MCF 10A (cell line): ENCODE measurements around the gene KRTAP21-3. TPM values are rescaled to one million over a fixed set of nuclear protein-coding genes. Genes with fewer than 3 reads are reported as not detected.

Experiments
- BruUV-seq: library from RNA; stranded (reverse); fragments of 400-500 nt; replicated peaks from 2 replicates; lab custom pipeline; 2021; lab: Mats Ljungman, UMichigan
- CTCF ChIA-PET: fragments of 300-600 bp; sonication (Branson Sonifier 250); formaldehyde crosslinking; extraction: SDS; loops from one replicate; lab custom pipeline; 2021; ENCODE audit warnings: antibody characterized with exemption, inconsistent platforms; lab: Yijun Ruan, JAX
- POLR2A ChIA-PET: fragments of 300-600, 350-650 bp; sonication (Branson Sonifier 250); formaldehyde crosslinking; extraction: SDS; loops from one replicate; lab custom pipeline; 2020; ENCODE audit warnings: antibody characterized with exemption, inconsistent platforms; lab: Yijun Ruan, JAX
- DNase-seq: peaks from one replicate; pipeline ENCODE4 v3.0.0-alpha.2; 2018; ENCODE audit not compliant: unreplicated experiment
- H3K27ac Mint-ChIP-seq: one replicate; pipeline ENCODE4 v1.8.0; 2022; ENCODE audit warnings: mild to moderate bottlenecking, low read depth, mixed read lengths; ENCODE audit not compliant: unreplicated experiment
- H3K27me3 Mint-ChIP-seq: one replicate; pipeline ENCODE4 v1.8.0; 2022; ENCODE audit warnings: mixed read lengths; ENCODE audit not compliant: insufficient read depth, unreplicated experiment
- H3K36me3 Mint-ChIP-seq: one replicate; pipeline ENCODE4 v1.8.0; 2022; ENCODE audit warnings: mild to moderate bottlenecking, moderate library complexity, mixed read lengths; ENCODE audit not compliant: insufficient read depth, unreplicated experiment
- H3K4me1 Mint-ChIP-seq: one replicate; pipeline ENCODE4 v1.8.0; 2022; ENCODE audit warnings: mixed read lengths; ENCODE audit not compliant: insufficient read depth, unreplicated experiment
- H3K4me3 Mint-ChIP-seq: one replicate; pipeline ENCODE4 v1.8.0; 2022; ENCODE audit warnings: mild to moderate bottlenecking, moderate library complexity, mixed read lengths; ENCODE audit not compliant: unreplicated experiment
- H3K9me3 Mint-ChIP-seq: one replicate; pipeline ENCODE4 v1.8.0; 2022; ENCODE audit warnings: mixed read lengths; ENCODE audit not compliant: unreplicated experiment
- intact Hi-C: fragments of 100-400 bp; cut with micrococcal nuclease; formaldehyde crosslinking; loops from 2 replicates; pipeline ENCODE4 v1.14.1; 2022
- total RNA-seq: library from RNA; stranded (reverse); gene quantifications from 2 replicates; pipeline ENCODE4 v1.2.3, GENCODE V29; 2022
- TF ChIP-seq, protein P1 (sequence below): fragments of 200-600 bp; IDR thresholded peaks from one replicate; pipeline ENCODE4 v1.8.0; 2022; ENCODE audit warnings: antibody characterized with exemption, mild to moderate bottlenecking; ENCODE audit not compliant: unreplicated experiment

Gene KRTAP21-3
- total RNA-seq, 1 experiment from 2014 or later = not detected

DNA sequence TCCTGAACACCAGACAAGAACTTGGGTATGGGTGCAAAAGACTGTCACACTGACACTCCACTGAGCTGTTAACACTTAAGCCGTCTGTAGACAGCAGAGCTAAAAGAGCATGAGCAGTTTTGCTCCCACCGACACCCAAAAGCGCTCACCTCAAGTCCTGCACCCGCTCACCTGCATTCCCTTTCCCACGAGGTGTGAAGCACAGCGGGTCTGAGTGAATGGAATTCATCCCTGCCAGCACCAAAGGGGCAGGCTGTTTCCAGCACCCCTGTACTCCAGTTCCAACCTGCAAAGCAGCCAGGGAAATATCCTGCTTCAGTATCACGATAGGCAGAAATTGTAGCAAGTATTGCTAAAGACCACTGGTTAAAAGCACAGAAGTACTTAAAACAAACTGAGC, 28.8 kb downstream of the KRTAP21-3 start:
- no peak overlapping the region for H3K4me3 Mint-ChIP-seq

DNA sequence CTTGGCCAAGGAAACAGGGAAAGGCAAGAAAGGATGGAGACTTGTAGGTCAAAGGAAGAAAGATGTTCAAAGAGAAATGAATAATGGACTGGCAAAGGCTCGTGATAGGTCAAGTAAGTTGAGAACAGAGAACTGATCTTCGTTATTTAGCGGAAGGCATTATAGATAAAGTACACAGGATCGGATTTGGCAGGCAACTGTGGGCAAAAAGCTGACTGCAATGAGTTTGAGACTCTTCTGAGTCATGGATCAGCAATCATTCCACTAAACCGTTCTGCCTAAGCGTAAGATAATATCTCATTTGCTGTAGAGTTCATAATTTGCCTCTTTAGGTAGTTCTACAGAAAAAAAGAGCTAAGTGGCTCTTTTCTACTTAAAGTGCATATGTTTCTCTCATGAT, 34.1 kb downstream of the KRTAP21-3 start:
- no peak overlapping the region for H3K4me3 Mint-ChIP-seq
- CTCF ChIA-PET = no interaction called here
- no peak overlapping the region for H3K27ac Mint-ChIP-seq
- peaks cover 44% of the 10 kb centered on the region for H3K27me3 Mint-ChIP-seq
- no peaks in the 10 kb centered on the region for H3K36me3 Mint-ChIP-seq
- POLR2A ChIA-PET = no interaction called here
- intact Hi-C loops = no loop called here
- BruUV-seq = no TSS peak
- TF ChIP-seq, protein P1, sequence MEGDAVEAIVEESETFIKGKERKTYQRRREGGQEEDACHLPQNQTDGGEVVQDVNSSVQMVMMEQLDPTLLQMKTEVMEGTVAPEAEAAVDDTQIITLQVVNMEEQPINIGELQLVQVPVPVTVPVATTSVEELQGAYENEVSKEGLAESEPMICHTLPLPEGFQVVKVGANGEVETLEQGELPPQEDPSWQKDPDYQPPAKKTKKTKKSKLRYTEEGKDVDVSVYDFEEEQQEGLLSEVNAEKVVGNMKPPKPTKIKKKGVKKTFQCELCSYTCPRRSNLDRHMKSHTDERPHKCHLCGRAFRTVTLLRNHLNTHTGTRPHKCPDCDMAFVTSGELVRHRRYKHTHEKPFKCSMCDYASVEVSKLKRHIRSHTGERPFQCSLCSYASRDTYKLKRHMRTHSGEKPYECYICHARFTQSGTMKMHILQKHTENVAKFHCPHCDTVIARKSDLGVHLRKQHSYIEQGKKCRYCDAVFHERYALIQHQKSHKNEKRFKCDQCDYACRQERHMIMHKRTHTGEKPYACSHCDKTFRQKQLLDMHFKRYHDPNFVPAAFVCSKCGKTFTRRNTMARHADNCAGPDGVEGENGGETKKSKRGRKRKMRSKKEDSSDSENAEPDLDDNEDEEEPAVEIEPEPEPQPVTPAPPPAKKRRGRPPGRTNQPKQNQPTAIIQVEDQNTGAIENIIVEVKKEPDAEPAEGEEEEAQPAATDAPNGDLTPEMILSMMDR = no peak
- no peaks in the 10 kb centered on the region for H3K4me1 Mint-ChIP-seq
- no peak for DNase-seq
- H3K9me3 Mint-ChIP-seq = peaks cover 6% of the 10 kb centered on the region

More for the DNA sequence above, 28.8 kb downstream of the KRTAP21-3 start:
- ChIA-PET CTCF (no interaction called here), POLR2A (no interaction called here)
- peaks cover 23% of the 10 kb centered on the region for H3K27me3 Mint-ChIP-seq
- no peaks in the 10 kb centered on the region for H3K36me3 Mint-ChIP-seq
- intact Hi-C loops = no loop called here
- TF ChIP-seq, protein P1 = no peak
- BruUV-seq = no TSS peak
- DNase-seq = no peak
- H3K4me1 Mint-ChIP-seq = no peaks in the 10 kb centered on the region
- H3K9me3 Mint-ChIP-seq = no peaks in the 10 kb centered on the region
- no peak overlapping the region for H3K27ac Mint-ChIP-seq

DNA sequence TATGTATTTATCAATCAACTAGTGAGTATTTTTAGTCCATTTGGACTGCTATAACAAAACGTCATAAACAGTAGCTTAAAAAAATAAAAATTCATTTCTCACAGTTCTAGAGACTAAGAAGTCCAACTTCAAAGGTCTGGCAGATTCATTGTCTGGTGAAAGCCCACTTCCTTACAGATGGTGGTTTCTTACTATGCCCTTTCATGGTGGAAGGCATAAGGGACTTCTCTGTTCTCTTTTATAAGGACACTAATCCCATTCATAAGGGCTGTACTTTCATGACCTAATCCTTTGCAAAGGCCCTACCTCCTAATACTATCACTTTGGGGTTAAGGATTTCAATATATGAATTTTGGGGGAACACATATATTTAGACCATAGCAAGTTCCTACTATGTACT, 38.0 kb downstream of the KRTAP21-3 start:
- ChIA-PET CTCF (no interaction called here), POLR2A (no interaction called here)
- BruUV-seq = no TSS peak
- Mint-ChIP-seq H3K27ac (no peak overlapping the region), H3K27me3 (peaks cover 32% of the 10 kb centered on the region), H3K9me3 (peaks cover 6% of the 10 kb centered on the region), H3K36me3 (no peaks in the 10 kb centered on the region), H3K4me1 (no peaks in the 10 kb centered on the region), H3K4me3 (no peak overlapping the region)
- intact Hi-C loops = no loop called here
- DNase-seq = no peak
- TF ChIP-seq, protein P1 = no peak

DNA sequence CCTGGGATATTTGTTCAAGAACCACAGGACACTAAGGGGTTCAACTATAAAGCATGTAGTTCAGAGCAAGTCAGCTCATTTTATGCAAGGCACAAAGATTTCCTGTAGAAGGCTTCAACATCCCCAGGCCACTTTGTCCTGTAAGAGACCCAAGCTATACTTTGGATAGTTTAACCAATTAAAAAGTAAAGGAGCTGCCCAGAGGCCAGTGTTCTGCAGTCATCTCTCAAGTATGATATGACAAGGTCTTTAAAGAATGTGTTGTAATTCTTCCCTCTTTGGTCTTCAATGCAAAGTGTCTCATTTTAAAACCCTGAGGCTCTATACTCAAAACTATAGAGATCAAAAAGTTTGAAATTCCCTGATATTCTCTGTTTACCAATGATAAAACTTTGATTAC, 41.8 kb downstream of the KRTAP21-3 start:
- Mint-ChIP-seq H3K9me3 (no peaks in the 10 kb centered on the region), H3K4me1 (no peaks in the 10 kb centered on the region), H3K4me3 (no peak overlapping the region), H3K27ac (no peak overlapping the region), H3K27me3 (peaks cover 24% of the 10 kb centered on the region), H3K36me3 (no peaks in the 10 kb centered on the region)
- BruUV-seq = no TSS peak
- TF ChIP-seq, protein P1 = no peak
- POLR2A ChIA-PET = interaction anchor here (0.7 kb wide), 1 partner anchor 9 kb away, joined by 3 read pairs; no protein-coding TSS in a partner anchor
- intact Hi-C loops = no loop called here
- no peak for DNase-seq
- CTCF ChIA-PET = interaction anchor here (0.9 kb wide), 1 partner anchor 42 kb away, joined by 3 read pairs; no protein-coding TSS in a partner anchor
